ENCODE results near the gene CDH10. TPM values are rescaled to one million over a fixed set of nuclear protein-coding genes. Genes with fewer than 3 reads are reported as not detected.

CDH10 gene
- polyA plus RNA-seq, 3 donors from 2014 or later = not detected

GRCh38 chr5:24496268-24496667, 148.5 kb downstream of the CDH10 start:
- Mint-ChIP-seq H3K4me3 (no peak overlapping the region), H3K27ac (no peak overlapping the region), H3K27me3 (ENCODE audit: low read depth in 3 of 3) (peaks cover 0 to 3% (median 0%) of the 10 kb centered on the region in 3 donors), H3K4me1 (no peaks in the 10 kb centered on the region), H3K36me3 (no peaks in the 10 kb centered on the region), H3K9me3 (peaks cover 4 to 38% (median 19%) of the 10 kb centered on the region in 6 donors)
- no peak for DNase-seq

- H3K36me3 Mint-ChIP-seq = no peaks in the 10 kb centered on the region
- H3K9me3 Mint-ChIP-seq = peaks cover 5 to 33% (median 22%) of the 10 kb centered on the region in 6 donors
- H3K4me3 Mint-ChIP-seq = no peak overlapping the region
- DNase-seq = no peak
- peaks cover 0 to 2% (median 0%) of the 10 kb centered on the region in 3 donors for H3K27me3 Mint-ChIP-seq (ENCODE audit: low read depth in 3 of 3)
- H3K4me1 Mint-ChIP-seq = no peaks in the 10 kb centered on the region
- H3K27ac Mint-ChIP-seq = no peak overlapping the region
These were observed 152.5 kb downstream of the CDH10 start for GRCh38 chr5:24492229-24492628.

GRCh38 chr5:24491490-24491889, 153.3 kb downstream of the CDH10 start:
- H3K27me3 Mint-ChIP-seq (ENCODE audit: low read depth in 3 of 3) = no peaks in the 10 kb centered on the region
- no peak overlapping the region for H3K4me3 Mint-ChIP-seq
- H3K4me1 Mint-ChIP-seq = no peaks in the 10 kb centered on the region
- H3K9me3 Mint-ChIP-seq = peaks cover 3 to 28% (median 20%) of the 10 kb centered on the region in 6 donors
- DNase-seq = no peak
- H3K36me3 Mint-ChIP-seq = no peaks in the 10 kb centered on the region
- H3K27ac Mint-ChIP-seq = no peak overlapping the region

- Mint-ChIP-seq H3K4me1 (no peaks in the 10 kb centered on the region), H3K27me3 (ENCODE audit: low read depth in 3 of 3) (no peaks in the 10 kb centered on the region), H3K27ac (no peak overlapping the region), H3K4me3 (no peak overlapping the region), H3K36me3 (no peaks in the 10 kb centered on the region), H3K9me3 (peaks cover 3 to 26% (median 15%) of the 10 kb centered on the region in 6 donors)
- no peak for DNase-seq
These were observed 157.2 kb downstream of the CDH10 start for GRCh38 chr5:24487368-24488229.

GRCh38 chr5:24480952-24481351, 163.8 kb downstream of the CDH10 start:
- Mint-ChIP-seq H3K4me3 (no peak overlapping the region), H3K4me1 (no peaks in the 10 kb centered on the region), H3K36me3 (no peaks in the 10 kb centered on the region), H3K27ac (no peak overlapping the region), H3K27me3 (ENCODE audit: low read depth in 3 of 3) (no peaks in the 10 kb centered on the region), H3K9me3 (peaks cover 0 to 28% (median 13%) of the 10 kb centered on the region in 6 donors)
- DNase-seq = no peak

GRCh38 chr5:24477958-24478357, 166.8 kb downstream of the CDH10 start:
- Mint-ChIP-seq H3K27ac (no peak overlapping the region), H3K27me3 (ENCODE audit: low read depth in 3 of 3) (peaks cover 0 to 1% (median 0%) of the 10 kb centered on the region in 3 donors), H3K36me3 (no peaks in the 10 kb centered on the region), H3K4me3 (no peak overlapping the region), H3K4me1 (no peaks in the 10 kb centered on the region), H3K9me3 (peaks cover 2 to 40% (median 22%) of the 10 kb centered on the region in 6 donors)
- DNase-seq = no peak

GRCh38 chr5:24475101-24475500, 169.7 kb downstream of the CDH10 start:
- DNase-seq = no peak
- no peak overlapping the region for H3K27ac Mint-ChIP-seq
- peaks cover 2 to 45% (median 25%) of the 10 kb centered on the region in 6 donors for H3K9me3 Mint-ChIP-seq
- H3K4me3 Mint-ChIP-seq = no peak overlapping the region
- no peaks in the 10 kb centered on the region for H3K36me3 Mint-ChIP-seq
- H3K4me1 Mint-ChIP-seq = no peaks in the 10 kb centered on the region
- H3K27me3 Mint-ChIP-seq (ENCODE audit: low read depth in 3 of 3) = peaks cover 0 to 1% (median 0%) of the 10 kb centered on the region in 3 donors

GRCh38 chr5:24474685-24475084, 170.1 kb downstream of the CDH10 start:
- H3K27me3 Mint-ChIP-seq (ENCODE audit: low read depth in 3 of 3) = peaks cover 0 to 1% (median 0%) of the 10 kb centered on the region in 3 donors
- H3K4me3 Mint-ChIP-seq = no peak overlapping the region
- H3K9me3 Mint-ChIP-seq = peaks cover 2 to 41% (median 23%) of the 10 kb centered on the region in 6 donors
- no peak for DNase-seq
- H3K27ac Mint-ChIP-seq = no peak overlapping the region
- H3K4me1 Mint-ChIP-seq = no peaks in the 10 kb centered on the region
- no peaks in the 10 kb centered on the region for H3K36me3 Mint-ChIP-seq

GRCh38 chr5:24472518-24472917, 172.3 kb downstream of the CDH10 start:
- H3K36me3 Mint-ChIP-seq = no peaks in the 10 kb centered on the region
- no peak for DNase-seq
- H3K27me3 Mint-ChIP-seq (ENCODE audit: low read depth in 3 of 3) = peaks cover 0 to 1% (median 0%) of the 10 kb centered on the region in 3 donors
- H3K9me3 Mint-ChIP-seq = peaks cover 7 to 38% (median 15%) of the 10 kb centered on the region in 6 donors
- no peak overlapping the region for H3K4me3 Mint-ChIP-seq
- H3K27ac Mint-ChIP-seq = no peak overlapping the region
- no peaks in the 10 kb centered on the region for H3K4me1 Mint-ChIP-seq

GRCh38 chr5:24444414-24444813, 200.4 kb downstream of the CDH10 start:
- no peak for DNase-seq
- Mint-ChIP-seq H3K27me3 (ENCODE audit: low read depth in 3 of 3) (peaks cover 0 to 2% (median 0%) of the 10 kb centered on the region in 3 donors), H3K27ac (no peak overlapping the region), H3K9me3 (peaks cover 12 to 52% (median 25%) of the 10 kb centered on the region in 6 donors), H3K4me3 (no peak overlapping the region), H3K36me3 (peaks cover 0 to 8% (median 4%) of the 10 kb centered on the region in 3 donors), H3K4me1 (no peaks in the 10 kb centered on the region)

- H3K27ac Mint-ChIP-seq = no peak overlapping the region
- no peaks in the 10 kb centered on the region for H3K4me1 Mint-ChIP-seq
- H3K27me3 Mint-ChIP-seq (ENCODE audit: low read depth in 3 of 3) = peaks cover 0 to 2% (median 0%) of the 10 kb centered on the region in 3 donors
- peaks cover 0 to 8% (median 4%) of the 10 kb centered on the region in 3 donors for H3K36me3 Mint-ChIP-seq
- no peak overlapping the region for H3K4me3 Mint-ChIP-seq
- DNase-seq = no peak
- H3K9me3 Mint-ChIP-seq = peaks cover 10 to 52% (median 21%) of the 10 kb centered on the region in 6 donors
These were observed 205.3 kb downstream of the CDH10 start for GRCh38 chr5:24439465-24439864.
